ENCODE measurements around the gene NKD1.

Gene NKD1

GRCh38 chr16:50519602-50520001 lies 28.6 kb upstream of the NKD1 start:
- H3K4me3 ChIP-seq (ENCODE audit: control insufficient read depth, low read depth, low read length) = no peak overlapping the region
- DNase-seq (ENCODE audit: low read depth) = no peak
- TF ChIP-seq CTCF (IDR thresholded peaks at IDR 0.05; ENCODE audit: control insufficient read depth, insufficient read depth, low read depth, low read length, missing control alignments) = no peak

DNA sequence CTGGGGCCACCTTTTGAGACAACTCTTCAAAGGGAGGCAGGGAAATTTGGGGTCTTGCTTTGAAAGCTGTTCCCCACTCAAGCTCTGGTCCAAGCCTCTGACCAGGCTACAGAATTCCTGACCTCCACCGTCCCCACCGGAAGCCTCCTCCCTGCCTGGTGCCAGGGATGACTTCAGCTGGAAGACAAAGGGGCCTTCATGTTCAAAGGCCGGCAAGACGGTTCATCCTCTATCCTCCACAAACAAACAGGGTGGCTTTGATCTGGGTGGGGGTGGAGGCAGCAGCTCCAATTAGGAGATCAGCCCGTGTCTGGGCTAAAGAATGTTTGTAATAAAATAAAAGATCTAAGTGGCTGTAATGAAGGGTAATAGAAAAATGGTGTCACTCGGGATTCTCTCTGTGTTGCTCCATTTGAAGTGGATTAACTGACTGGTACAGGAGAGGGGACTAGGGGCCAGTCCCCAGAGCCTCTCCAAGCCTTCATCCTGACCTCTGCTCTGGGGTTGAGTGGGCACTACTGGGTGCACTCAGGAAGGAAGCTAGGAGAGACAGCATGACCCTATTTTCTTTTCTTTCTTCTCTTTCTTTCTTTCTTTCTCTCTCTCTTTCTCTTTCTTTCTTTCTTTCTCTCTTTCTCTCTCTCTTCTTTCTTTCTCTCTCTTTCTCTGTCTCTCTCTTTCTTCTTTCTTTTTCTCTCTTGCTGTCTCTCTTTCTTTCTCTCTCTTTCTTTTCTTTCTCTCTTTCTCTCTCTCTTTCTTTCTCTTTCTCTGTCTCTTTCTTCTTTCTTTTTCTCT lies 27.5 kb upstream of the NKD1 start:
- no peak for TF ChIP-seq CTCF (IDR thresholded peaks at IDR 0.05; ENCODE audit: control insufficient read depth, insufficient read depth, low read depth, low read length, missing control alignments)
- no peak for DNase-seq (ENCODE audit: low read depth)
- no peak overlapping the region for H3K4me3 ChIP-seq (ENCODE audit: control insufficient read depth, low read depth, low read length)

DNA sequence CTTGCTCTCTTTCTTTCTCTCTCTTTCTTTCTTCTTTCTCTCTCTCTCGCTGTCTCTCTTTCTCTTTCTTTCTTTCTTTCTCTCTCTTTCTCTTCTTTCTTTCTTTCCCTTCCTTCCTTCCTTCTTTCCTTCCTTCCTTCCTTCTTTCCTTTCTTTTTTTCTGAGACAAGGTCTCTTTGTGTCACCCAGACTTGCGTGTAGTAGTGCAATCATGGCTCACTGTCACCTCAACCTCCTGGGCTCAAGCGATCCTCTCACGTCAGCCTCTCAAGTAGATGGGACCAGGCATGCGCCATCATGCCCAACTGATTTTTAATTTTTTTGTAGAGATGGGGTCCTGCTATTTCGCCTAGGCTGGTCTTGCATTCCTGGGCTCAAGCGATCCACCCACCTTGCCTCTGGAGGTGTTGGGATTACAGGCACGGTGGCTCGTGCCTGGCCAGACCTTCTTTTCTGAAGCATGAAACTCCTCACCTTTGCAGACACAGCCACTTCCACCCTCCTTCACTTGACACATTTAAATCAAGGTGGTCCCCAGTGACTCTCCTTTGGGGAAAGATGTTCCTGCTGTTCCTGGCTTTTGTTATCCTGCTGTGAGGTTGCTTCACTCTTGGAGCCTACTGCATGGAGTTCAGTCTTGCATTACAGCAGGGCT lies 26.8 kb upstream of the NKD1 start:
- DNase-seq (ENCODE audit: low read depth) = no peak
- TF ChIP-seq CTCF (IDR thresholded peaks at IDR 0.05; ENCODE audit: control insufficient read depth, insufficient read depth, low read depth, low read length, missing control alignments) = no peak
- no peak overlapping the region for H3K4me3 ChIP-seq (ENCODE audit: control insufficient read depth, low read depth, low read length)

DNA sequence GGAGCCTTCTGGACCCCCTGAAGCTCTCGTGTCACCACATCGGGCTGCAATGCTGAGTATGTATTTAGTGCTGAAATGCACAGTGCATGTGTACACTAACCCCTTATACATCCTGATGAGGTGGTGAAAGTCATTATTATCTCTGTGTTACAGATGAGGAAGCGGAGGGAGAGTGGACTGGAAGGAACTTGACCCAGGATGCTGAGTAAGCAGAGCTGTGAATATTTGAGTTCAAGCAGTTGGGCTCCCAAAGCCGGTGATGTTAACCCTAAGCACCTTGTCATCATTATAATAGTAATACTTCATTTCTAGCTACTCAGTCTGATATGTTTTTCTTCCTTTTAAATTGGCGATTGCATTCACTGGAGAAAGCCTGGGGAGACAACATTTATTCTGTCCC lies 25.9 kb upstream of the NKD1 start:
- TF ChIP-seq CTCF (IDR thresholded peaks at IDR 0.05; ENCODE audit: control insufficient read depth, insufficient read depth, low read depth, low read length, missing control alignments) = no peak
- H3K4me3 ChIP-seq (ENCODE audit: control insufficient read depth, low read depth, low read length) = no peak overlapping the region
- no peak for DNase-seq (ENCODE audit: low read depth)

- no peak for TF ChIP-seq CTCF (IDR thresholded peaks at IDR 0.05; ENCODE audit: control insufficient read depth, insufficient read depth, low read depth, low read length, missing control alignments)
- DNase-seq (ENCODE audit: low read depth) = no peak
- H3K4me3 ChIP-seq (ENCODE audit: control insufficient read depth, low read depth, low read length) = no peak overlapping the region
These were observed 24.5 kb upstream of the NKD1 start for GRCh38 chr16:50523710-50524109.

DNA sequence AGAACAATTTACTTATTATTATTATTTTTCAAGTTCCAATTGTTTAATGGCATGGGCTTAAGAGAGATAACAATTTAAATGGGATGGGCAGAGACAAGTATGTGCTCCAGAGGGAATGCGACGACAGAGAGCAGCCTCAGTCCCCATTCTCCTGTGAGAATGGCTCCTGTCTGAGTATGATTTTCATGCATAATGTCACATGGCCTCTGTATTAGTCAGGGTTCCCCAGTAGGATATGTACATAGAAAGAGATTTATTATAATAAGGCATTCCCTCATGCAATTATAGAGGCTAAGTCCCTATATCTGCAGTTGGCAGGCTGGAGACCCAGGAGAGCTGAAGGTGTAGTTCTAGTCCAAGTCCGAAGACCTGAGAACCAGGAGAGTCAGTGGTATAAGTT lies 22.9 kb upstream of the NKD1 start:
- DNase-seq (ENCODE audit: low read depth) = no peak
- no peak overlapping the region for H3K4me3 ChIP-seq (ENCODE audit: control insufficient read depth, low read depth, low read length)
- TF ChIP-seq CTCF (IDR thresholded peaks at IDR 0.05; ENCODE audit: control insufficient read depth, insufficient read depth, low read depth, low read length, missing control alignments) = no peak

All from AG09309 (cell line).